ENCODE measurements around the gene CHAC1. TPM values are rescaled to one million over a fixed set of nuclear protein-coding genes. Genes with fewer than 3 reads are reported as not detected.

The CHAC1 gene
- total RNA-seq, 1 experiment from 2014 or later, result 49.4 TPM

DNA sequence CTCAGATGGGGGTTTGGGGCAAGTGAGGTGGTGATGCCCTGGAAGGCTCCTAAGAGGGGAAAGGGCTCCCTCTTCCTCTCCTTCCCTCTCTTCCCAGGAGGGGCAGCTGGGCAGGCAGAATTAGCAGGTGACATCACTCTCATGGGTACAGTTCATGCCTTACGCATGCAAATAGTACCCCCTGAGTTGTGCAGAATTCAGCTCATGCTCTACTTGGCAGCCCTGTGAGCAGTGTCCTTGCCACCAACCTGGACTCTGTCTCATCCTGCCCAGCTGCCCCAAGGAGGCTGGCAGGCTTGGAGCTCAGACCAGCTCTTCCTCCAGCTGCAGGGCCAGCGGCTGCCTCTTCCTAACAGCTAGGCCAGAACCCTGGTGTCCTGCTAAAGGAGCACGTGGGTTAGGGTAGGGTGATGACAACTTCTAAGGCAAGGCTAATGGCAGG is 3.3 kb downstream of the CHAC1 start:
- H3K4me1 Mint-ChIP-seq (ENCODE audit: insufficient read depth, unreplicated experiment), result peaks cover 38% of the 10 kb centered on the region
- peaks cover 19% of the 10 kb centered on the region for H3K36me3 Mint-ChIP-seq (ENCODE audit: insufficient read depth, unreplicated experiment)
- TF ChIP-seq, protein P1, sequence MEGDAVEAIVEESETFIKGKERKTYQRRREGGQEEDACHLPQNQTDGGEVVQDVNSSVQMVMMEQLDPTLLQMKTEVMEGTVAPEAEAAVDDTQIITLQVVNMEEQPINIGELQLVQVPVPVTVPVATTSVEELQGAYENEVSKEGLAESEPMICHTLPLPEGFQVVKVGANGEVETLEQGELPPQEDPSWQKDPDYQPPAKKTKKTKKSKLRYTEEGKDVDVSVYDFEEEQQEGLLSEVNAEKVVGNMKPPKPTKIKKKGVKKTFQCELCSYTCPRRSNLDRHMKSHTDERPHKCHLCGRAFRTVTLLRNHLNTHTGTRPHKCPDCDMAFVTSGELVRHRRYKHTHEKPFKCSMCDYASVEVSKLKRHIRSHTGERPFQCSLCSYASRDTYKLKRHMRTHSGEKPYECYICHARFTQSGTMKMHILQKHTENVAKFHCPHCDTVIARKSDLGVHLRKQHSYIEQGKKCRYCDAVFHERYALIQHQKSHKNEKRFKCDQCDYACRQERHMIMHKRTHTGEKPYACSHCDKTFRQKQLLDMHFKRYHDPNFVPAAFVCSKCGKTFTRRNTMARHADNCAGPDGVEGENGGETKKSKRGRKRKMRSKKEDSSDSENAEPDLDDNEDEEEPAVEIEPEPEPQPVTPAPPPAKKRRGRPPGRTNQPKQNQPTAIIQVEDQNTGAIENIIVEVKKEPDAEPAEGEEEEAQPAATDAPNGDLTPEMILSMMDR (IDR thresholded peaks at IDR 0.05; ENCODE audit: unreplicated experiment), result no peak
- DNase-seq (ENCODE audit: unreplicated experiment), result no peak
- peak overlapping the region; percentile 45 for H3K4me3 Mint-ChIP-seq (ENCODE audit: unreplicated experiment)
- H3K27ac Mint-ChIP-seq (ENCODE audit: low read depth, unreplicated experiment), result peak overlapping the region; percentile 7
- POLR2A ChIA-PET, result interaction anchor here (2.0 kb wide), 1 partner anchor 14 kb away, joined by 4 read pairs; no protein-coding TSS in a partner anchor
- intact Hi-C loops (cut with micrococcal nuclease), result no loop called here
- BruUV-seq (replicated peaks), result no TSS peak
- H3K27me3 Mint-ChIP-seq (ENCODE audit: insufficient read depth, unreplicated experiment), result no peaks in the 10 kb centered on the region
- no peaks in the 10 kb centered on the region for H3K9me3 Mint-ChIP-seq (ENCODE audit: unreplicated experiment)
- CTCF ChIA-PET, result interaction anchor here (0.6 to 7.2 kb wide), 3 partner anchors 16 to 263 kb away, joined by 5 to 59 read pairs (median 8); no protein-coding TSS in a partner anchor

DNA sequence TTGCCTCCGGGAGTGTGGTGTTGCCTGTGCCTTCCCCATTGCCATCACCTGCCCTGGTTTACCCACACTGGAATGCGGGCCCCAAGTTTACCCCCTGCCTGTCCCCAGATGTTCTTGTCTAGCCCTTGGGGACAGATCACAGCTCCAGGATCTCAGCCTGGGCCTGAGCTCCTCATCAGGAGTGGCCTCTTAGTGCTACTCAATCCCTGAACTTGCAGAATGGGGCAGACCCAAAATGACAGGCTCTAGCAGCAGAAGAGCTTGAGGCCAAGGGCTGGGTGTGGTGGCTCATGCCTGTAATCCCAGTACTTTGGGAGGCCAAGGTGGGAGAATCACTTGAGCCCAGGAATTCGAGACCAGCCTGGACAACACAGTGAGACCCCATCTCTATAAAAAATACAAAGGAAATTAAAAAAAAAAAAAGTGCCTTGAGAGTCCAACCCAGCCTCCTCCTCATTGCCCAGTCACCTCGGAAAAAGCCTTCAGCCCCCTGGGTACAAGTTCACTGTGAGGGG is 3.8 kb downstream of the CHAC1 start:
- BruUV-seq (replicated peaks), result no TSS peak
- TF ChIP-seq, protein P1 (IDR thresholded peaks at IDR 0.05; ENCODE audit: unreplicated experiment), result no peak
- no peak for DNase-seq (ENCODE audit: unreplicated experiment)
- Mint-ChIP-seq H3K4me1 (ENCODE audit: insufficient read depth, unreplicated experiment) (peaks cover 38% of the 10 kb centered on the region), H3K9me3 (ENCODE audit: unreplicated experiment) (no peaks in the 10 kb centered on the region), H3K4me3 (ENCODE audit: unreplicated experiment) (no peak overlapping the region), H3K36me3 (ENCODE audit: insufficient read depth, unreplicated experiment) (peaks cover 19% of the 10 kb centered on the region), H3K27me3 (ENCODE audit: insufficient read depth, unreplicated experiment) (no peaks in the 10 kb centered on the region), H3K27ac (ENCODE audit: low read depth, unreplicated experiment) (no peak overlapping the region)
- CTCF ChIA-PET, result interaction anchor here (2.1 to 7.2 kb wide), 2 partner anchors 16 to 53 kb away, joined by 8 to 59 read pairs; no protein-coding TSS in a partner anchor
- intact Hi-C loops (cut with micrococcal nuclease), result no loop called here
- POLR2A ChIA-PET, result interaction anchor here (2.0 kb wide), 1 partner anchor 15 kb away, joined by 4 read pairs; no protein-coding TSS in a partner anchor

DNA sequence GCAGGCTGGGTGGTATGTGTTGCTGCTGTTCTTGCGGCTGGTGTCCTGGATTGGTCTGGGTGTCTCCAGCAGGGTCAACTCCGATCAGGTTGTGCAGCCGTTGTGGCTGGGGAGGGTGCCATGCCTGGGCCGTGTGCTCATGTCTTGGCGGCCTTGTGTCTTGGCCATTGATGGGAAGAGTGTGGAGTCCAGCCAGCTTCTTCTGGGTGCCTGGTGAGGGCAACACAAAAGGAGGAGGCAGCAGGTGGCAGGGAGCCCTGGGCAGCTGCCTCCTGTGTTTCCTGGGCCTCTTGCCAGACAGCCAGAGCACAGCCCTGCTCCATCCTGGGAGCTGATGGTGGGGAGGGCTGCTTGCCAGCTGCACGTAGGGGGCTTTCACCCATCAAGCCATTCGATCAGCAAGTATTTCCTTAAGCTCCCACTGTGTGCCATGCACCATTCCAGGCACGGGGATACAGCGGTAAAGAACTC is 4.3 kb downstream of the CHAC1 start:
- DNase-seq (ENCODE audit: unreplicated experiment), result peak; percentile 50
- Mint-ChIP-seq H3K27me3 (ENCODE audit: insufficient read depth, unreplicated experiment) (no peaks in the 10 kb centered on the region), H3K4me3 (ENCODE audit: unreplicated experiment) (no peak overlapping the region), H3K27ac (ENCODE audit: low read depth, unreplicated experiment) (no peak overlapping the region), H3K36me3 (ENCODE audit: insufficient read depth, unreplicated experiment) (peaks cover 16% of the 10 kb centered on the region), H3K4me1 (ENCODE audit: insufficient read depth, unreplicated experiment) (peaks cover 38% of the 10 kb centered on the region), H3K9me3 (ENCODE audit: unreplicated experiment) (no peaks in the 10 kb centered on the region)
- TF ChIP-seq, protein P1 (IDR thresholded peaks at IDR 0.05; ENCODE audit: unreplicated experiment), result no peak
- no TSS peak for BruUV-seq (replicated peaks)
- intact Hi-C loops (cut with micrococcal nuclease), result no loop called here
- POLR2A ChIA-PET, result interaction anchor here (2.0 kb wide), 1 partner anchor 15 kb away, joined by 4 read pairs; no protein-coding TSS in a partner anchor
- CTCF ChIA-PET, result interaction anchor here (2.1 to 7.2 kb wide), 2 partner anchors 17 to 53 kb away, joined by 8 to 59 read pairs; no protein-coding TSS in a partner anchor

DNA sequence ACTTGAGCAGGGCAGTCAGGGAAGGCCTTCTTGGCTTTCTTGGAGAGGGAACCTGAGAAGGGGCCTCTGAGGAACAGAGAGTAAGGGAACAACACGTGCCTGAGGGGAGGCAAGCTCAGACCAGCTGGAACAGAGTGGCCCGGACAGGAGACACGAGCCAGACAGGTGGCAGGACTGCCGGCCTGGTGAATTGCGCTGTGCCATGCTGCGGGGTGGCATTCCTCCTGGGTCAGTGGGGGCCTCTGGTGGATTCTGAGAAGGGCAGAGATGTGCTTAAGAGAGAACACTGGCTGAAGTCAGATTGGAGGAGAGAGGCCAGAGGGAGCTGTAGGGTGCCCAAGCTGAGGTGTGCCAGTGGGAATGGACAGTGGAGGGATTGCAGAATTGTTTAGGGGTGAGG is 4.9 kb downstream of the CHAC1 start:
- intact Hi-C loops (cut with micrococcal nuclease), result no loop called here
- peaks cover 38% of the 10 kb centered on the region for H3K4me1 Mint-ChIP-seq (ENCODE audit: insufficient read depth, unreplicated experiment)
- no peak overlapping the region for H3K4me3 Mint-ChIP-seq (ENCODE audit: unreplicated experiment)
- no TSS peak for BruUV-seq (replicated peaks)
- H3K27me3 Mint-ChIP-seq (ENCODE audit: insufficient read depth, unreplicated experiment), result no peaks in the 10 kb centered on the region
- POLR2A ChIA-PET, result interaction anchor here (2.0 kb wide), 1 partner anchor 16 kb away, joined by 4 read pairs; no protein-coding TSS in a partner anchor
- H3K9me3 Mint-ChIP-seq (ENCODE audit: unreplicated experiment), result no peaks in the 10 kb centered on the region
- CTCF ChIA-PET, result interaction anchor here (2.1 kb wide), 1 partner anchor 54 kb away, joined by 8 read pairs; no protein-coding TSS in a partner anchor
- DNase-seq (ENCODE audit: unreplicated experiment), result peak; percentile 15
- peaks cover 12% of the 10 kb centered on the region for H3K36me3 Mint-ChIP-seq (ENCODE audit: insufficient read depth, unreplicated experiment)
- TF ChIP-seq, protein P1 (IDR thresholded peaks at IDR 0.05; ENCODE audit: unreplicated experiment), result no peak
- H3K27ac Mint-ChIP-seq (ENCODE audit: low read depth, unreplicated experiment), result no peak overlapping the region

Measured in MCF 10A (cell line).